Thymus (tissue), 11 donors: ENCODE results near the gene DAZAP1. TPM values are rescaled to one million over a fixed set of nuclear protein-coding genes. Genes with fewer than 3 reads are reported as not detected.

ENCODE experiments used
- DNase-seq, 9 donors: peaks; one replicate each; pipeline ENCODE4 v3.0.0-alpha.2; 2013; ENCODE audit warnings: low spot score in 9 of 9, low read depth in 6 of 9, missing footprints in 1 of 9
- H3K27ac ChIP-seq, 2 donors: one replicate each; pipeline ENCODE4 v1.5.1; 2013; ENCODE audit warnings: control low read depth in 1 of 2, low read depth in 1 of 2, low read length in 1 of 2, mild to moderate bottlenecking in 1 of 2, moderate library complexity in 1 of 2
- H3K27me3 ChIP-seq, 2 donors: one replicate each; pipeline ENCODE4 v1.5.1; 2013; ENCODE audit warnings: low read length in 1 of 2; ENCODE audit not compliant: control insufficient read depth in 2 of 2, insufficient read depth in 1 of 2
- H3K36me3 ChIP-seq, 2 donors: one replicate each; pipeline ENCODE4 v1.5.1; 2013; ENCODE audit warnings: low read length in 1 of 2, mild to moderate bottlenecking in 1 of 2, moderate library complexity in 1 of 2; ENCODE audit not compliant: control insufficient read depth in 2 of 2, insufficient read depth in 2 of 2
- H3K4me1 ChIP-seq, 2 donors: one replicate each; pipeline ENCODE4 v1.5.1; 2013; ENCODE audit warnings: low read length in 2 of 2; ENCODE audit not compliant: control insufficient read depth in 2 of 2, insufficient read depth in 2 of 2
- H3K4me3 ChIP-seq, 2 donors: one replicate each; pipeline ENCODE4 v1.5.1; 2013; ENCODE audit warnings: low read length in 2 of 2, control low read depth in 1 of 2, mild to moderate bottlenecking in 1 of 2
- H3K9me3 ChIP-seq, 2 donors: one replicate each; pipeline ENCODE4 v1.5.1; 2013; ENCODE audit warnings: low read length in 1 of 2, mild to moderate bottlenecking in 1 of 2; ENCODE audit not compliant: control insufficient read depth in 2 of 2, insufficient read depth in 1 of 2
- WGBS: extraction: QIAGEN DNeasy Blood & Tissue Kit; methylation state at CpG from one replicate; pipeline ENCODE4 v1.1.7; 2013; 5-methylcytosine and 5-hydroxymethylcytosine counted together
- polyA plus RNA-seq: library from polyadenylated mRNA; stranded (reverse); fragments of 200-250 nt; gene quantifications from one replicate; pipeline ENCODE4 v1.2.3, GENCODE V29; 2013
- total RNA-seq: library from RNA; stranded (reverse); fragments of 120-200 nt; gene quantifications from one replicate; pipeline ENCODE4 v1.2.4, GENCODE V29; 2013
- donor health status: healthy.

DAZAP1 gene
- total and polyA plus RNA-seq, 2 donors: 67.8 to 112 TPM

DNA sequence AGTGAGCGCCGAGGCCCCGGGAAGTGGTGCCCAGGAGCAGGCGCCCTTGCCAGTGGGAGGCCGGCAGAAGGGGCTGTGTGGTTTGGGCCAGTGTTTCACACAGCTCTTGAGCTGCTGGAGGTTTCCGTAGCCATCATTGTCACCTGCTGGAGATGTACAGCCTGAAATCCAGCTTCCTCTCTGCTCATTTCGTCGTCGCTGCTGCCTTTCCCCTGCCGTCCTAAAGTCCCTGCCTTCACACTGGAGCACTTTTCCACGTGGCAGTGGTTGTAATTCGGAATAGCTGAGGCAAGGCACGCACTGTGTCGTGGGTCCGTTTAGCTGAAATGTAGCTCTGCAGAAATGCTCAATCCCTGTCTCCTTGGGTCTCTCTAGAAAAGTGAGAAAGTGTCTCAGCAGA is 13.2 kb downstream of the DAZAP1 start:
- Histone ChIP-seq H3K36me3 (peaks cover 90 to 93% of the 10 kb centered on the region in 2 donors), H3K27me3 (no peaks in the 10 kb centered on the region), H3K4me3 (no peak overlapping the region), H3K9me3 (no peaks in the 10 kb centered on the region), H3K27ac (no peak overlapping the region), H3K4me1 (peaks cover 0 to 16% of the 10 kb centered on the region in 2 donors)
- no peak for DNase-seq
- WGBS: 97% methylated on average over 15 of the region's 15 CpGs

DNA sequence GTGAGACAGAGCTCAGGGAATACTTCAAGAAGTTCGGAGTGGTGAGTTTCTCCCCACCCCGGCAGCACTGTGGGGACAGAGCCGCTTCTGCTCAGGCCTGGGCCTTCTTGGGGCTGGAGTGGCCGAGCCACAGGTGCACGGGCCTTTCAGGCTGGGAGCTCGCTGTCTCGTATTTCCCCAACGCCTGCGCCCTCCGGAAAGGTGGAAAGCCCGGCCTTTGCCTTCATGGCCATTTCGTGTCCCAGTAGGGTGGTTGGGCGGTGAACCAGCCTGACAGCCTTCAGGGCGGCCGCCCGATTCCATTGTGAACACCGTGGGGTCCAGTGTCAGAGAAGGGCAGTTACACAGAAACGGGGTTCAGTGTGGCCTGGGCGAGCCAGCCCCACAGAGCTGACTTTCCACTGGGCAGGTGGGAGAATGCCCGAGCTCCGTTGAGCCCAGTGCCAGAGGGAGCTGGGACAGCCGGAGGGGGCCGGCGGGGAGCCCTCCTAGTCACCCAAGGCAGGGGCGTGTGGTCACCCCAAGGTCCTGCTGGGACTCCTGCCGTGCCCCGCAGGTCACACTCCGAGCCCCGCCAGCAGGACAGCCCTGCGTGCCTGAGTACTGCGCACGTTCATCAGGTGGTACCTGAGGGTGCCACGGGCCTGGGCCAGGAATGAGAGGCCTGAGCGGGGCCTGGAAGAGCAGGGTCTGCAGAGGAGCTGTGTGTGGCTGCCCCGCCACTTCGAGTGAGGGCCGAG is 14.0 kb downstream of the DAZAP1 start:
- Histone ChIP-seq H3K36me3 (peaks cover 92 to 94% of the 10 kb centered on the region in 2 donors), H3K27ac (no peak overlapping the region), H3K4me3 (no peak overlapping the region), H3K27me3 (no peaks in the 10 kb centered on the region), H3K9me3 (no peaks in the 10 kb centered on the region), H3K4me1 (peaks cover 0 to 11% of the 10 kb centered on the region in 2 donors)
- DNase-seq: no peak
- 96% methylated on average over 37 of the region's 37 CpGs for WGBS

DNA sequence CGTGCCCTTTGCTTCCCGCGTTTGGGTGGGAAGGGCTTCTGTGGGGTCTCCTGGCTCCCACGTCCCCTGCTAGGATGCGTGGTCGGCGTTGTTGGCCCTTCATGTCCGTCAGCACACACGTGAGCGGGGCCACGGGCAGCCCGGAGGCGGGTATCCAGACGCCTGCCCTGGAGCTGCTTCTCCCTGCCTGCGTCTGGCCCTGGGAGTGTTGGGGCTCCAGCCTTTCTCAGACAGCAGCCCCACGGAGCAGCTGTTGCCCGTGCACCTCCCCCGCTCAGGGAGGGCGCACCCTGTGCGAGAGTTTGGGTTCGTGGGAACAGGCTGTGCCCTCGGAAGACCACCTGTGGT is 14.5 kb downstream of the DAZAP1 start:
- Histone ChIP-seq H3K4me1 (peaks cover 0 to 7% of the 10 kb centered on the region in 2 donors), H3K36me3 (peaks cover 93 to 94% of the 10 kb centered on the region in 2 donors), H3K4me3 (no peak overlapping the region), H3K27ac (no peak overlapping the region), H3K27me3 (no peaks in the 10 kb centered on the region), H3K9me3 (no peaks in the 10 kb centered on the region)
- DNase-seq: no peak
- WGBS: 98% methylated on average over 22 of the region's 22 CpGs

DNA sequence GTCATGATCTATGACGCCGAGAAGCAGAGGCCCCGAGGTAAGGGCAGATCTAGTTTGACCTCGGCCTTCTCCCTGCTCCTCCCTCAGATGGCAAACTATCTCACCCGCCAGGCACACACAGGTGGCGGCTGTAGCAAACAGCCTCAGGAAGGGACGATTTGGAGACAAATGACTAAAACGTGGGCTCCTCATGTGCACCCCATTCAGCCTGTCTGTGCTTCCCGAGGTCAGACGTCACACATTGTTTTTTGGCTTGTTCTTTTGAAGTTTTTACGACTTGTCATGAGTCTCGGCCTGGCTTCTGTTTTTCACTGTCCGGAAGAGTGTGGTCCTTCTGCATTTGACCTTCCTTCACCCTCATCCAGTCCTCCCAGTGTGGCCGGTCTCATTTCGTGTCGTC is 15.0 kb downstream of the DAZAP1 start:
- H3K9me3 ChIP-seq: no peaks in the 10 kb centered on the region
- H3K27ac ChIP-seq: no peak overlapping the region
- H3K36me3 ChIP-seq: peaks cover 93 to 94% of the 10 kb centered on the region in 2 donors
- no peak for DNase-seq
- no peak overlapping the region for H3K4me3 ChIP-seq
- 95% methylated on average over 16 of the region's 16 CpGs for WGBS
- H3K4me1 ChIP-seq: peaks cover 0 to 7% of the 10 kb centered on the region in 2 donors
- H3K27me3 ChIP-seq: no peaks in the 10 kb centered on the region

DNA sequence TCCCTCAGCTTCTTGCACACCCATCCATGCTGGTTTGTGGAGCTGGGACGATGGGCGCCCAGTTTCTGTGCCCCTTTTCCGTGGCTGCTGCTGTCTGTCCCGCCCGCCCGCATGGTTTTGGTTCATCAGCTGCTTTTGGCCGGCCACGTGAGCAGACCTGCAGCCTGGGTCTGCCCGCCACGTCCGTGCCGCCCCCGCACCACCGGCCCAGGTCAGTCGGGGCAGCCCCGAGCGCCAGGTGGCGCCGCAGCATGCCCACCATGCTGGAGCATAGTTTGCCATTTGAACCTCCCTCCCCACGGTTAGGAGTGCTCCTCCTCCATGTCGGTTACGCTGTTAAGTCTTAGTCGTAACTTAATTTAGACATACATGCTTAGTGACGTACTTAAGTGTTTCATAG is 15.6 kb downstream of the DAZAP1 start:
- no peak for DNase-seq
- Histone ChIP-seq H3K27me3 (no peaks in the 10 kb centered on the region), H3K9me3 (no peaks in the 10 kb centered on the region), H3K4me3 (no peak overlapping the region), H3K4me1 (peaks cover 0 to 7% of the 10 kb centered on the region in 2 donors), H3K27ac (no peak overlapping the region), H3K36me3 (peaks cover 90 to 94% of the 10 kb centered on the region in 2 donors)
- 96% methylated on average over 24 of the region's 24 CpGs for WGBS

DNA sequence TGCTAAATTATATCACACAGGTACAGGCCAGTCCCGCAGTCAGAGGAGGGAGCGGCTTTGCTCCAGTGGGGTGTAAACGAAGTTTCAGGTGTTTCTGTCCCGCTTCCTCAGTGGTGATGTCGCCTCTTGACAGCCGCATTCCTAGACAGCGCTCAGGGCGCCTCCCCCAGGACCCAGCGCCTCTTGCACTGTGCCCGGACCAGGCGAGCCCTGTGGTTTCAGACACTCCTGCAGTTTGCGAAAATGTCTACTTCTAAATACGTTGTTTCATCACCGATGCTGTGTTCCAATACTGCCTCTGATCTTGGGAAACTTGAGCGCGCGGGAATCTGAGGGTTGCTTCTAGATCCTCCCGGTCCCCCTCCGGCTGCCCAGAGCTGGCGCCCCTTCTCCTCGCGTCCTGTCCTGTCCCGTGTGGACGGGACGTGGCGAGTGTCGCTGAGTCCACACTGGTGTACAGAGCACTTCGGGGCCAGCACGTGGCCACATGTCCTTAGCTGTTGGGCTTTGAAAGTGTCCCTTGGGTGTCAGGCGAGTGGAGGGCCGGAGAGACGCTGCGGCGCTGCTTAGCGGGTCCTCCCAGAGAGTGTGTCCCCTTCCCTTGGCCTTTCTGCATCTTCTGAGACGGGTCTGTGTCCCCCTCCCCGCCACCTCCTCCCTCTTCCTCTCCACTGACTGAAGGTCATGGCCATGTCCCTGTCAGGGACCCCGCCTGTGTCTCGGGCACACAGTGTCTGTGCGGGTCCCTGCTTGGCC is 16.2 kb downstream of the DAZAP1 start:
- no peaks in the 10 kb centered on the region for H3K27me3 ChIP-seq
- no peak overlapping the region for H3K4me3 ChIP-seq
- WGBS: 97% methylated on average over 40 of the region's 40 CpGs
- DNase-seq: no peak
- no peak overlapping the region for H3K27ac ChIP-seq
- peaks cover 0 to 7% of the 10 kb centered on the region in 2 donors for H3K4me1 ChIP-seq
- H3K36me3 ChIP-seq: peaks cover 86 to 94% of the 10 kb centered on the region in 2 donors
- H3K9me3 ChIP-seq: no peaks in the 10 kb centered on the region

DNA sequence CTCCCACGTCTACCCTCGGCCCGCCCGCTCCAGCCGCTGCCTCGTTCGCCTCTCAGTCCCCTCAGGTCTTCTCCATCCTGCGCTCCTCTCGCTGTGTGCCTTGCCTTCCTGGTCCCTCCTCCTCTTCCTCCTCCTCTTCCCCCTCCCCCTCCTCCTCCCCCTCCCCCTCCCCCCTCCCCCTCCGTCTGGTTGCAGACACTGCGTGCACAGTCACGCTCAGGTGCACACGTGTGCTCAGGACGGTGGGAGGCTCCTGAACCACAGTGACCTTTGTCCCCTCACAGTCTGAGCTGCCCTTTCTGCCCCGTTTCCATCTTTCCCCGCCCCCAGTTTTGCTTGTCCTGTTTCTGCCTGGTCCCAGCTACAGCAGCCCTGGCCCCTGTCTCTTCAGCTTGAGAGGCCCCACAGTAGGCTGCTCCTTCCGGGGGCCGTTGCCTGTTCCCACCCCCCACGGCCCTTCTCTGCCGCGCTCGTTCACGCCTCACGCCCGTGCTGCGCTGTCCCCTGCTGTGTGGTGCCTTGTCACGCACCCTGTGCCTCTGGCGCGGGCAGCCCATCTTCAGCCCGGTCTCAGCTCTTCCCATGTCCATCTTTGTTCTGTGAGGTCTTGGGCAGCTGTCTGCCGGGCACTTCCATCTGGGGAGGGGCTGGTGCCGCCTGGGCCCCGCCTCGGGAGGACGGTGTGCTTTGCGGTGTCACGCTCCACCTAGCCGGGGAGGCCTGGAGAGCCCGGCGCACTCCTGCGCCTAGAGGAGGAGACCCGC is 17.0 kb downstream of the DAZAP1 start:
- WGBS: 93% methylated on average over 40 of the region's 42 CpGs
- Histone ChIP-seq H3K36me3 (peaks cover 86 to 94% of the 10 kb centered on the region in 2 donors), H3K9me3 (no peaks in the 10 kb centered on the region), H3K27me3 (no peaks in the 10 kb centered on the region), H3K27ac (no peak overlapping the region), H3K4me3 (no peak overlapping the region), H3K4me1 (peaks cover 0 to 7% of the 10 kb centered on the region in 2 donors)
- no peak for DNase-seq

DNA sequence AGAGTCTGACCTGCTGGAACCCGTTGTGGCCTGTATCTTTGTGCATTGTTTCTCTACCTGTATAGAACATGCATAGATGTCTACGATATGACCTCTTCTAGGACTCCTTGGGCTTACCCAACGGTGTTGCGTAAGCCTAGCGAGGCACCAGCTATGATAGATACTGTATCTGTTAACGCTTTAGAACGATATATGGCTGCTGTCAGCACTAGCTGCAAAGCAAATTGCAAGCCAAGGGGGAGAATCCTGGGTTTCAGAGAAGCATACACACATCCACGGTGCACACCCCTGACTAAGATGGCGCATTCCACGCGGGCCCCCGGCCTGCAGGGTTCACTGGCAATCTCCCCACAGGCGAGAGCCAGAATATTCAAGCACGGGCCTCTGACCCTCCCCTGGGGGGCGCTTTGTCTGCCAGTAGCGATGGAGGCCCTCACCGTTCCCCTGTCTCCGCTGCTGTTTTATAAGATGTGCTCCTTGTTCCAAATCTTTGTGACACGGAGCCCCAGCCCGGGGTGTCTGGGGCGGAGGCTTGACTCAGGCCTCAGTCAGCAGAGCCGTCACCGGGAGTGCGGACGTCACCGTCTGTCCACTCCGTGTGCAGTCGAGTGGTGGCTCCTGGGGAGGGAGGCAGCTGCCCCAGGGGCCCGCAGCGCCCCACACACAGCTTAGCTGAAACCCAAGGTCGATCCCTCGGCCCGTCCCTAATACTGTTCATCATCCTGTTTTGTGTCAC is 17.9 kb downstream of the DAZAP1 start:
- no peak overlapping the region for H3K27ac ChIP-seq
- no peaks in the 10 kb centered on the region for H3K27me3 ChIP-seq
- WGBS: 96% methylated on average over 33 of the region's 33 CpGs

More for the DNA sequence above, 17.9 kb downstream of the DAZAP1 start:
- DNase-seq: no peak
- no peaks in the 10 kb centered on the region for H3K9me3 ChIP-seq
- H3K36me3 ChIP-seq: peaks cover 91 to 97% of the 10 kb centered on the region in 2 donors
- peaks cover 0 to 7% of the 10 kb centered on the region in 2 donors for H3K4me1 ChIP-seq
- no peak overlapping the region for H3K4me3 ChIP-seq
